Stimulated activated CD8-positive, alpha-beta memory T cell treated with anti-CD3 and anti-CD28 coated beads, Interleukin-7, amount 100 ng/mL, for 48 hours (primary cell): ENCODE results near the gene ASB2.

Experiments
- DNase-seq, 2 donors: peaks; one replicate each; pipeline ENCODE4 v3.0.0-alpha.2; 2020; ENCODE audit warnings: low read depth in 1 of 2; ENCODE audit errors: extremely low read depth in 1 of 2

The ASB2 gene

GRCh38 chr14:93950948-93951634, 25.3 kb downstream of the ASB2 start:
- no peak for DNase-seq

GRCh38 chr14:93949511-93950075, 26.8 kb downstream of the ASB2 start:
- no peak for DNase-seq

GRCh38 chr14:93947282-93947681, 29.1 kb downstream of the ASB2 start:
- DNase-seq, result no peak

- DNase-seq, result no peak
Observed at GRCh38 chr14:93946541-93947090, 29.8 kb downstream of the ASB2 start.

- no peak for DNase-seq
Observed at GRCh38 chr14:93946104-93946503, 30.3 kb downstream of the ASB2 start.

GRCh38 chr14:93945070-93945399, 31.3 kb downstream of the ASB2 start:
- DNase-seq, result no peak

- DNase-seq, result no peak
Observed at GRCh38 chr14:93944348-93945069, 31.9 kb downstream of the ASB2 start.

GRCh38 chr14:93943930-93944329, 32.4 kb downstream of the ASB2 start:
- no peak for DNase-seq

- DNase-seq, result no peak
Observed at GRCh38 chr14:93943052-93943451, 33.3 kb downstream of the ASB2 start.

- DNase-seq, result no peak
Observed at GRCh38 chr14:93941293-93941910, 35.0 kb downstream of the ASB2 start.

GRCh38 chr14:93940437-93940836, 35.9 kb downstream of the ASB2 start:
- DNase-seq, result no peak

GRCh38 chr14:93939304-93940229, 36.8 kb downstream of the ASB2 start:
- peak; percentile 84 for DNase-seq

- DNase-seq, result no peak
Observed at GRCh38 chr14:93938751-93939303, 37.5 kb downstream of the ASB2 start.

- no peak for DNase-seq
Observed at GRCh38 chr14:93937519-93937918, 38.9 kb downstream of the ASB2 start.

- no peak for DNase-seq
Observed at GRCh38 chr14:93936926-93937325, 39.4 kb downstream of the ASB2 start.

- no peak for DNase-seq
Observed at GRCh38 chr14:93936245-93936644, 40.1 kb downstream of the ASB2 start.

GRCh38 chr14:93935213-93935612, 41.2 kb downstream of the ASB2 start:
- DNase-seq, result no peak

GRCh38 chr14:93932642-93933041, 43.7 kb downstream of the ASB2 start:
- no peak for DNase-seq

GRCh38 chr14:93930989-93931307, 45.4 kb downstream of the ASB2 start:
- DNase-seq, result no peak

- DNase-seq, result no peak
Observed at GRCh38 chr14:93930296-93930988, 45.9 kb downstream of the ASB2 start.
